ENCODE data around the gene VAC14. TPM values are rescaled to one million over a fixed set of nuclear protein-coding genes. Genes with fewer than 3 reads are reported as not detected.

VAC14 gene
- total RNA-seq, 1 experiment from 2014 or later, result 35.3 TPM

GRCh38 chr16:70658921-70659320, 142.0 kb downstream of the VAC14 start:
- Histone ChIP-seq H2AFZ (ENCODE audit: low read depth, low read length, poor library complexity, severe bottlenecking) (no peak overlapping the region), H3K27ac (ENCODE audit: low read depth, low read length) (no peak overlapping the region), H3K27me3 (ENCODE audit: insufficient read depth, low read length) (no peaks in the 10 kb centered on the region), H3K4me1 (ENCODE audit: control insufficient read depth in 1 of 2, insufficient read depth in 2 of 2, low read length in 2 of 2) (peaks cover 0 to 3% of the 10 kb centered on the region in 2 experiments; a peak in 2 of 4 replicates), H3K9ac (ENCODE audit: low read length) (no peak overlapping the region), H3K36me3 (ENCODE audit: control insufficient read depth in 1 of 2, insufficient read depth in 2 of 2, low read length in 2 of 2) (no peaks in the 10 kb centered on the region; a peak in 1 of 4 replicates), H3K79me2 (ENCODE audit: insufficient read depth, low read length) (no peaks in the 10 kb centered on the region), H3K4me2 (ENCODE audit: low read length) (no peak overlapping the region), H3K9me3 (ENCODE audit: control insufficient read depth in 1 of 2, insufficient read depth in 1 of 2, low read depth in 1 of 2, low read length in 2 of 2) (no peaks in the 10 kb centered on the region), H3K4me3 (replicated peaks in 1 of 2; ENCODE audit: low read depth in 1 of 2, low read length in 2 of 2) (no peak overlapping the region), H3K9me2 (ENCODE audit: insufficient read depth) (no peaks in the 10 kb centered on the region), H4K20me1 (ENCODE audit: insufficient read depth) (no peaks in the 10 kb centered on the region)
- RAD21 ChIA-PET (ENCODE audit: low non-redundant PET in 1 of 2, low total read pairs in 2 of 2, uncharacterized antibody in 2 of 2, unreplicated experiment in 2 of 2), result no interaction called here
- DNase-seq (ENCODE audit: low read depth, low spot score), result no peak
- intact Hi-C loops (cut with micrococcal nuclease), result loop anchor here (10.0 kb wide), 1 partner anchor 134 kb away; the partner anchor contains the start of genes COG4 and SF3B3
- no TSS peak for BruUV-seq (replicated peaks)
- CTCF ChIA-PET, result no interaction called here
- TF ChIP-seq ELF1 (IDR thresholded peaks at IDR 0.05; ENCODE audit: borderline replicate concordance, low read depth), result no peak
- TF ChIP-seq, protein P1, sequence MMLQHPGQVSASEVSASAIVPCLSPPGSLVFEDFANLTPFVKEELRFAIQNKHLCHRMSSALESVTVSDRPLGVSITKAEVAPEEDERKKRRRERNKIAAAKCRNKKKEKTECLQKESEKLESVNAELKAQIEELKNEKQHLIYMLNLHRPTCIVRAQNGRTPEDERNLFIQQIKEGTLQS (IDR thresholded peaks at IDR 0.05), result no peak
- TF ChIP-seq ZNF274 (IDR thresholded peaks at IDR 0.05; ENCODE audit: low read depth, low read length), result no peak
- TF ChIP-seq SIN3A (IDR thresholded peaks at IDR 0.05; ENCODE audit: low read depth), result no peak
- TF ChIP-seq CEBPB (IDR thresholded peaks at IDR 0.05; ENCODE audit: low read depth), result no peak
- no peak for TF ChIP-seq EGR1 (IDR thresholded peaks at IDR 0.05; ENCODE audit: low read depth)
- TF ChIP-seq POLR2AphosphoS5 (IDR thresholded peaks at IDR 0.05; ENCODE audit: low read depth, low read length), result no peak
- no peak for TF ChIP-seq POLR2A (IDR thresholded peaks at IDR 0.05; ENCODE audit: borderline replicate concordance, extremely low read depth, insufficient read depth, insufficient read length)
- TF ChIP-seq EZH2 (IDR thresholded peaks at IDR 0.05), result no peak
- no peak for TF ChIP-seq ZBTB33 (IDR thresholded peaks at IDR 0.05; ENCODE audit: extremely low read depth, insufficient replicate concordance, low read length)
- no peak for TF ChIP-seq REST (IDR thresholded peaks at IDR 0.05; ENCODE audit: low read depth)
- no peak for TF ChIP-seq EZH2phosphoT487 (IDR thresholded peaks at IDR 0.05; ENCODE audit: borderline replicate concordance)
- TF ChIP-seq ZFX (IDR thresholded peaks at IDR 0.05), result no peak
- TF ChIP-seq RAD21 (IDR thresholded peaks at IDR 0.05; ENCODE audit: low read depth), result no peak
- TF ChIP-seq JUND (IDR thresholded peaks at IDR 0.05), result no peak
- TF ChIP-seq FOSL1 (IDR thresholded peaks at IDR 0.05; ENCODE audit: low read depth), result no peak
- TF ChIP-seq, protein P2, sequence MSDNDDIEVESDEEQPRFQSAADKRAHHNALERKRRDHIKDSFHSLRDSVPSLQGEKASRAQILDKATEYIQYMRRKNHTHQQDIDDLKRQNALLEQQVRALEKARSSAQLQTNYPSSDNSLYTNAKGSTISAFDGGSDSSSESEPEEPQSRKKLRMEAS (IDR thresholded peaks at IDR 0.05), result no peak
- no peak for TF ChIP-seq CBX3 (IDR thresholded peaks at IDR 0.05; ENCODE audit: low read depth)
- POLR2A ChIA-PET, result no interaction called here
- ATAC-seq, result no peak
